ENCODE results near the gene RPL41. TPM values are rescaled to one million over a fixed set of nuclear protein-coding genes. Genes with fewer than 3 reads are reported as not detected.
"Not testable (repeated sequence)": the region's sequence is repeated elsewhere in the genome, so short reads cannot be mapped to it uniquely, and the experiment has no call there.

The RPL41 gene
- total RNA-seq, 1 donor from 2014 or later = 3,078 TPM

DNA sequence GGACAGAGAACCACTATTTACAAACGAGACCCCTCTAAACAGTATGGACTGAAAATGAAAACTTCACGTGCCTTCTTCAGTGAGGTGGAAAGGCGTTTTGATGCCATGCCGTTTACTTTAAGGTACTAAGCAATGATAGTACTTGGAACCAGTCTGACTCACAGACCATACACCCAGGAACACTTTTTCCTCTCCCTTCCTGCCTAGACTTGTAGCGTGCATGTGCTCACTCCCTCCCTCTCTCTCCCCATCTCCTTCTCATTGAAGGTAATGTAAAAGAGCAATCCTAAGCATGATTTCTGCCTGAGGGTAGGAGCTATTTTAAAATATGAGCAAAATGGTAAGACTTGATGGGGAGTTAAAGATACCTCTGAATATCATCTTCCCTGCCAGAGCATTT, 5.9 kb upstream of the RPL41 start:
- no peaks in the 10 kb centered on the region for H3K9me3 Mint-ChIP-seq (ENCODE audit: unreplicated experiment)
- H3K4me1 ChIP-seq (ENCODE audit: insufficient read depth, low read length) = peaks cover 3% of the 10 kb centered on the region
- H3K27me3 Mint-ChIP-seq (ENCODE audit: low read depth, unreplicated experiment) = no peaks in the 10 kb centered on the region
- FAIRE-seq = no peak
- H3K4me1 Mint-ChIP-seq (ENCODE audit: low read depth, unreplicated experiment) = peaks cover 5% of the 10 kb centered on the region
- no peak overlapping the region for H3K4me3 Mint-ChIP-seq (ENCODE audit: unreplicated experiment)
- no peak for DNase-seq (ENCODE audit: low read depth)
- TF ChIP-seq, protein P1, sequence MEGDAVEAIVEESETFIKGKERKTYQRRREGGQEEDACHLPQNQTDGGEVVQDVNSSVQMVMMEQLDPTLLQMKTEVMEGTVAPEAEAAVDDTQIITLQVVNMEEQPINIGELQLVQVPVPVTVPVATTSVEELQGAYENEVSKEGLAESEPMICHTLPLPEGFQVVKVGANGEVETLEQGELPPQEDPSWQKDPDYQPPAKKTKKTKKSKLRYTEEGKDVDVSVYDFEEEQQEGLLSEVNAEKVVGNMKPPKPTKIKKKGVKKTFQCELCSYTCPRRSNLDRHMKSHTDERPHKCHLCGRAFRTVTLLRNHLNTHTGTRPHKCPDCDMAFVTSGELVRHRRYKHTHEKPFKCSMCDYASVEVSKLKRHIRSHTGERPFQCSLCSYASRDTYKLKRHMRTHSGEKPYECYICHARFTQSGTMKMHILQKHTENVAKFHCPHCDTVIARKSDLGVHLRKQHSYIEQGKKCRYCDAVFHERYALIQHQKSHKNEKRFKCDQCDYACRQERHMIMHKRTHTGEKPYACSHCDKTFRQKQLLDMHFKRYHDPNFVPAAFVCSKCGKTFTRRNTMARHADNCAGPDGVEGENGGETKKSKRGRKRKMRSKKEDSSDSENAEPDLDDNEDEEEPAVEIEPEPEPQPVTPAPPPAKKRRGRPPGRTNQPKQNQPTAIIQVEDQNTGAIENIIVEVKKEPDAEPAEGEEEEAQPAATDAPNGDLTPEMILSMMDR (IDR thresholded peaks at IDR 0.05; ENCODE audit: insufficient read depth, low read depth, low read length) = no peak
- TF ChIP-seq EZH2 (IDR thresholded peaks at IDR 0.05; ENCODE audit: insufficient read depth, low read length) = no peak
- H3K27ac Mint-ChIP-seq (ENCODE audit: unreplicated experiment) = no peak overlapping the region
- no peak overlapping the region for H3K9ac ChIP-seq (ENCODE audit: low read length)
- no peaks in the 10 kb centered on the region for H3K9me3 ChIP-seq (ENCODE audit: insufficient read depth, low read depth, low read length)
- peaks cover 14% of the 10 kb centered on the region for H4K20me1 ChIP-seq (ENCODE audit: insufficient read depth, low read length)
- H3K36me3 ChIP-seq (ENCODE audit: insufficient read depth, low read length) = peaks cover 45% of the 10 kb centered on the region
- H3K4me3 ChIP-seq (ENCODE audit: insufficient read depth, low read depth, low read length) = no peak overlapping the region
- no peaks in the 10 kb centered on the region for H3K27me3 ChIP-seq (ENCODE audit: insufficient read depth, low read length)
- no peak overlapping the region for H3K27ac ChIP-seq (ENCODE audit: low read depth, low read length)
- peaks cover 17% of the 10 kb centered on the region for H3K36me3 Mint-ChIP-seq (ENCODE audit: low read depth, unreplicated experiment)
- no peak overlapping the region for H3K4me2 ChIP-seq (ENCODE audit: low read length)
- no peak overlapping the region for H2AFZ ChIP-seq (ENCODE audit: low read depth, low read length)
- H3K79me2 ChIP-seq (ENCODE audit: insufficient read depth, low read length) = peaks cover 30% of the 10 kb centered on the region

DNA sequence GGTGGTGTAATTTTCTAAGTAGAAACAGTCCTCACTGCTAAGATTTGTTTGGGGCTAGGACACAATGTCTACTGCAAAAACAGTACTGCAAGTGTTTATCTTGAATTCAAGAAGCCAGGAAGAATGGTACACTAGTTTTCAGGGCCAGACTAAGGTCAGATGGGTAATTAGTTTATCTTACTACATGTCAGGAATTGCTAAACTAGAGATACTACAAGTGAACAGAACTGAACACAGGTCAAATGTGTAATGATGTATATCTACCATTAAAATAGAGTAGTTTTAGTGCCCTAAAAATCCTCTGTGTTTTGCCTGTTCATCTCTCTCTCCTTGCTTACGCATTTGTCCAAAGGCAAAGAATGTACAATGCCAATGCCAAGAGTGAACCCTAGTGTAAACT, 2.3 kb upstream of the RPL41 start:
- Histone ChIP-seq H2AFZ (ENCODE audit: low read depth, low read length) (no peak overlapping the region), H3K9me3 (ENCODE audit: insufficient read depth, low read depth, low read length) (no peaks in the 10 kb centered on the region), H3K4me1 (ENCODE audit: insufficient read depth, low read length) (peaks cover 10% of the 10 kb centered on the region), H4K20me1 (ENCODE audit: insufficient read depth, low read length) (peaks cover 11% of the 10 kb centered on the region), H3K36me3 (ENCODE audit: insufficient read depth, low read length) (peaks cover 35% of the 10 kb centered on the region), H3K4me2 (ENCODE audit: low read length) (no peak overlapping the region), H3K9ac (ENCODE audit: low read length) (no peak overlapping the region), H3K27ac (ENCODE audit: low read depth, low read length) (no peak overlapping the region), H3K27me3 (ENCODE audit: insufficient read depth, low read length) (no peaks in the 10 kb centered on the region), H3K79me2 (ENCODE audit: insufficient read depth, low read length) (peaks cover 17% of the 10 kb centered on the region), H3K4me3 (ENCODE audit: insufficient read depth, low read depth, low read length) (no peak overlapping the region)
- DNase-seq (ENCODE audit: low read depth) (no peak), FAIRE-seq (no peak)
- TF ChIP-seq EZH2 (IDR thresholded peaks at IDR 0.05; ENCODE audit: insufficient read depth, low read length) = no peak
- TF ChIP-seq, protein P1 (IDR thresholded peaks at IDR 0.05; ENCODE audit: insufficient read depth, low read depth, low read length) = no peak
- Mint-ChIP-seq H3K27me3 (ENCODE audit: low read depth, unreplicated experiment) (no peaks in the 10 kb centered on the region), H3K4me1 (ENCODE audit: low read depth, unreplicated experiment) (peaks cover 7% of the 10 kb centered on the region), H3K27ac (ENCODE audit: unreplicated experiment) (no peak overlapping the region), H3K36me3 (ENCODE audit: low read depth, unreplicated experiment) (peaks cover 22% of the 10 kb centered on the region), H3K9me3 (ENCODE audit: unreplicated experiment) (no peaks in the 10 kb centered on the region), H3K4me3 (ENCODE audit: unreplicated experiment) (no peak overlapping the region)

DNA sequence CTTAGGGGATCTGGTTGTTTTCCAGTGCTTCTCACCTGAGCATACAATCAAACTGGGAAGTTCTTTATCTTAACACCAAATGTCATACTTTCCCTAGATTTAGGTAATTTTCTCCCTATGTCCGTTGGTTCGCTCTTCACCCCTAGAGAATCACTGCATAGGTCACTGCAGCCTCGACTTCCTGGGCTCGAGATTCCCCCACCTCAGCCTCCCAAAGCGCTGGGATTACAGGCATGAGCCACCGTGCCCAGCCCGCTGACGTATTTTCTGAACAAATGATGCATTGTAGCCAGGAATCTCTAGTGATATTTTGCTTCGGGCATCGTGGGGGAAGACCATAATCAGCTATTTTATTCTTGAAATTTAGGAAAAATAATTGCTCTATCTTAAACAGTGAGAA, 1.1 kb upstream of the RPL41 start:
- Mint-ChIP-seq H3K9me3 (ENCODE audit: unreplicated experiment) (no peaks in the 10 kb centered on the region), H3K4me1 (ENCODE audit: low read depth, unreplicated experiment) (peaks cover 18% of the 10 kb centered on the region), H3K36me3 (ENCODE audit: low read depth, unreplicated experiment) (peaks cover 21% of the 10 kb centered on the region), H3K27me3 (ENCODE audit: low read depth, unreplicated experiment) (no peaks in the 10 kb centered on the region), H3K4me3 (ENCODE audit: unreplicated experiment) (peak overlapping the region; percentile 96), H3K27ac (ENCODE audit: unreplicated experiment) (peak overlapping the region; percentile 97)
- H3K9me3 ChIP-seq (ENCODE audit: insufficient read depth, low read depth, low read length) = no peaks in the 10 kb centered on the region
- H3K9ac ChIP-seq (ENCODE audit: low read length) = peak overlapping the region; percentile 98
- H3K27me3 ChIP-seq (ENCODE audit: insufficient read depth, low read length) = no peaks in the 10 kb centered on the region
- H3K36me3 ChIP-seq (ENCODE audit: insufficient read depth, low read length) = peaks cover 29% of the 10 kb centered on the region
- peaks cover 11% of the 10 kb centered on the region for H4K20me1 ChIP-seq (ENCODE audit: insufficient read depth, low read length)
- no peak for TF ChIP-seq EZH2 (IDR thresholded peaks at IDR 0.05; ENCODE audit: insufficient read depth, low read length)
- TF ChIP-seq, protein P1 (IDR thresholded peaks at IDR 0.05; ENCODE audit: insufficient read depth, low read depth, low read length) = no peak
- DNase-seq (ENCODE audit: low read depth) (peak; percentile 23), FAIRE-seq (no peak)
- peaks cover 17% of the 10 kb centered on the region for H3K79me2 ChIP-seq (ENCODE audit: insufficient read depth, low read length)
- H3K4me2 ChIP-seq (ENCODE audit: low read length) = peak overlapping the region; percentile 98
- peak overlapping the region; percentile 91 for H3K27ac ChIP-seq (ENCODE audit: low read depth, low read length)
- H3K4me1 ChIP-seq (ENCODE audit: insufficient read depth, low read length) = peaks cover 23% of the 10 kb centered on the region
- peak overlapping the region; percentile 99 for H3K4me3 ChIP-seq (ENCODE audit: insufficient read depth, low read depth, low read length)
- H2AFZ ChIP-seq (ENCODE audit: low read depth, low read length) = no peak overlapping the region

DNA sequence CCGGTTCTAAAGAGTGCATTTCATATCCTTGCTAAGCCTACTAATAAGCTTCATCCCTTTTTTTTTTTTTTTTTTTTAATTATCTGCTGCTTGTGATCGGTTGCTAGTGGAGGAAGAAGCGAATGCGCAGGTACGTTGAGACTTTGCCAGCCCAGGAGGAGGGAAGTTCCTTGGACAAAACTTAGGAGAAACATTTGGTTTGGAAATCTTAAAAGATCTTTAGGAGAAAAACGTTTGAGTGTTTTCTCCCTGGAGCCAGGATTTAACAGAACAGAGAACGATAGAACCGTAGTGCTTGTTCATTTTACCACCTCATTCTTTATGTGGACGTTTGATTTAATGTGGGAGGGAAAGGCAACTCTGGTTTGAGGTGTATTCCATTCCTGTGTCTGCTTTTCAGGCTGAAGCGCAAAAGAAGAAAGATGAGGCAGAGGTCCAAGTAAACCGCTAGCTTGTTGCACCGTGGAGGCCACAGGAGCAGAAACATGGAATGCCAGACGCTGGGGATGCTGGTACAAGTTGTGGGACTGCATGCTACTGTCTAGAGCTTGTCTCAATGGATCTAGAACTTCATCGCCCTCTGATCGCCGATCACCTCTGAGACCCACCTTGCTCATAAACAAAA, 761 bp downstream of the RPL41 start:
- Histone ChIP-seq H3K79me2 (ENCODE audit: insufficient read depth, low read length) (peaks cover 23% of the 10 kb centered on the region), H3K4me2 (ENCODE audit: low read length) (peak overlapping the region; percentile 98), H3K9ac (ENCODE audit: low read length) (peak overlapping the region; percentile 98), H3K4me1 (ENCODE audit: insufficient read depth, low read length) (peaks cover 24% of the 10 kb centered on the region), H4K20me1 (ENCODE audit: insufficient read depth, low read length) (peaks cover 11% of the 10 kb centered on the region), H3K4me3 (ENCODE audit: insufficient read depth, low read depth, low read length) (peak overlapping the region; percentile 99), H3K27ac (ENCODE audit: low read depth, low read length) (peak overlapping the region; percentile 91), H3K36me3 (ENCODE audit: insufficient read depth, low read length) (peaks cover 15% of the 10 kb centered on the region)
- not testable (repeated sequence) for H2AFZ ChIP-seq (ENCODE audit: low read depth, low read length); H3K9me3 Mint-ChIP-seq (ENCODE audit: unreplicated experiment); H3K27me3 Mint-ChIP-seq (ENCODE audit: low read depth, unreplicated experiment); FAIRE-seq; H3K9me3 ChIP-seq (ENCODE audit: insufficient read depth, low read depth, low read length); DNase-seq (ENCODE audit: low read depth); H3K27me3 ChIP-seq (ENCODE audit: insufficient read depth, low read length)
- H3K27ac Mint-ChIP-seq (ENCODE audit: unreplicated experiment) = peak overlapping the region; percentile 97
- H3K36me3 Mint-ChIP-seq (ENCODE audit: low read depth, unreplicated experiment) = peaks cover 23% of the 10 kb centered on the region
- H3K4me1 Mint-ChIP-seq (ENCODE audit: low read depth, unreplicated experiment) = peaks cover 22% of the 10 kb centered on the region
- H3K4me3 Mint-ChIP-seq (ENCODE audit: unreplicated experiment) = peak overlapping the region; percentile 96
